Ishikawa (cell line): ENCODE measurements around the gene NDUFB10.

Source experiments
- CEBPB ChIP-seq: IDR thresholded peaks from 2 replicates; pipeline ENCODE4 v1.6.1; 2012
- CREB1 ChIP-seq: IDR thresholded peaks from 2 replicates; pipeline ENCODE4 v1.6.1; 2012; ENCODE audit warnings: low read depth
- EGR1 ChIP-seq: IDR thresholded peaks from 2 replicates; pipeline ENCODE4 v1.6.1; 2012
- EP300 ChIP-seq: IDR thresholded peaks from 2 replicates; pipeline ENCODE4 v1.6.1; 2012; ENCODE audit warnings: borderline replicate concordance
- FOXM1 ChIP-seq: IDR thresholded peaks from 2 replicates; pipeline ENCODE4 v1.6.1; 2012; ENCODE audit warnings: low read depth, borderline replicate concordance
- NFIC ChIP-seq: IDR thresholded peaks from 2 replicates; pipeline ENCODE4 v1.6.1; 2012
- RAD21 ChIP-seq: IDR thresholded peaks from 2 replicates; pipeline ENCODE4 v1.6.1; 2012; ENCODE audit warnings: low read depth
- TAF1 ChIP-seq: IDR thresholded peaks from 2 replicates; pipeline ENCODE4 v1.6.1; 2012; ENCODE audit warnings: low read depth, mild to moderate bottlenecking
- TCF12 ChIP-seq: IDR thresholded peaks from 2 replicates; pipeline ENCODE4 v1.6.1; 2012; ENCODE audit warnings: low read depth
- YY1 ChIP-seq: IDR thresholded peaks from 2 replicates; pipeline ENCODE4 v1.6.1; 2012; ENCODE audit warnings: low read depth
- ZBTB7A ChIP-seq: IDR thresholded peaks from 2 replicates; pipeline ENCODE4 v1.6.1; 2012; ENCODE audit warnings: low read depth
- TF ChIP-seq, protein P1 (sequence below): IDR thresholded peaks from 2 replicates; pipeline ENCODE4 v1.6.1; 2012
- TF ChIP-seq, protein P2 (sequence below): IDR thresholded peaks from 2 replicates; pipeline ENCODE4 v1.6.1; 2012
- TF ChIP-seq, protein P3 (sequence below): IDR thresholded peaks from 2 replicates; pipeline ENCODE4 v1.6.1; 2012; ENCODE audit warnings: low read depth, mild to moderate bottlenecking

NDUFB10 gene

DNA sequence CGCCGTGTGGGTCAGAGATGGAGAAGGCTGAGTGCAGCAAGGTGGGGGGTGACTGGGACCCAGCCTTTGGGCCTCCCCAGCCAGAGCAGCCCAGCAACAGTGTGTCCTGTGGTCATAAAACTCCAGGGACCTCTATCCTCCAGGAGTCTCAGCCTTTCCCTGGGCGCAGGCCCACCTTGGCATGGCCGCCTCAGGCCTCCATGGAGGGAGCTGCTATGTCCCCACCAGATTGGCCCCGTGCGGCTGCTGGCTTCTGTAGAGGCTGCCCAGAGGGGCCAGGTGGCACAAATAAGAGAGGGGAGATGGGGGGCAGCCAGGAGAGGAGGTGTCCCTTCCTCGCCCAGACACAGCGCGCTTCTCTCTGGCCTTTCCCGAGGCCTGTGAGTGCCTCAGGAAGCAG lies 27.9 kb downstream of the NDUFB10 start:
- TF ChIP-seq, protein P1, sequence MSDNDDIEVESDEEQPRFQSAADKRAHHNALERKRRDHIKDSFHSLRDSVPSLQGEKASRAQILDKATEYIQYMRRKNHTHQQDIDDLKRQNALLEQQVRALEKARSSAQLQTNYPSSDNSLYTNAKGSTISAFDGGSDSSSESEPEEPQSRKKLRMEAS: no peak
- no peak for TF ChIP-seq FOXM1
- no peak for TF ChIP-seq CEBPB
- TF ChIP-seq ZBTB7A: no peak

DNA sequence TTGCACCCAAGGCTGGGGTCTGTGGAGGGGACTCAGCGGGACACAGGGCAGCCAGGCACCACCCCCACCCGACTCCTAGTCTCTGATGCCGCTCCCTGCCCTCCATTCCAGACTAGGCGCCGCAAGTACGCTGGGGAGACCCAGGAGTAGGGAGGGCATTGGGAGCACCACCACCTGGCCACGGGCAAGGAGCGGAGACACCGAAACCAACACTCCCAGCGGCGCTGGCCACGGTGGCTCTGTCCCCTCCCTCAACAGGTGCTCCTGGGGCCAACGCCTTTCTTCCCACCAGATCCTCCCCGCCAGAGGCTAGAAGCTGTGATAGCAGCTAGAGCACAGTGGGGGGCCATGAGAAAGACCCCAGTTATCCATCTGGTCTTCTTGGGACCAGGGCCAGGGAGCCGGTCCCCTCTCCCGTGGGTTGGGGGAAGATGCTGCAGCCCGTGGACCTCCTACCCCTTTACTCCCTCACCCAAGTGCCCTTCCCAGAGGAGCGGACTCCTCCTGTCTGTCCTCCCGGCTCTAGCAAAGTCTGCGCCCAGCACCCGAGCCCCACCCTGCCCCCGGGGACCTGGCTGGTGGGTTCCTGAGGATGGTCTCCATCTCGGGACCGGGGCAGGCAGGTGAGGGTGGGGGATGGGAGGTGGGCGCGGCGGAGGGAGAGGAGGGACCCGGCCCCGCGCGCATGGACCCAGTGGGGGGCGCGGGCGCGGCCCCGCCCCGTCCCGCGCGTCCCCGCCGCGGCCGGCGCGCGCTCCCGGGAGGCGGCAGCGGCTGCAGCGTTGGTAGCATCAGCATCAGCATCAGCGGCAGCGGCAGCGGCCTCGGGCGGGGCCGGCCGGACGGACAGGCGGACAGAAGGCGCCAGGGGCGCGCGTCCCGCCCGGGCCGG lies 30.1 kb downstream of the NDUFB10 start, which contains the start of gene SYNGR3:
SYNGR3 (plus strand) TSS at position 762 of the 892 bp plus-strand sequence. CDS start 133 bp downstream, outside the sequence.
- TF ChIP-seq TAF1: no peak
- no peak for TF ChIP-seq FOXM1
- TF ChIP-seq YY1: no peak
- TF ChIP-seq, protein P2, sequence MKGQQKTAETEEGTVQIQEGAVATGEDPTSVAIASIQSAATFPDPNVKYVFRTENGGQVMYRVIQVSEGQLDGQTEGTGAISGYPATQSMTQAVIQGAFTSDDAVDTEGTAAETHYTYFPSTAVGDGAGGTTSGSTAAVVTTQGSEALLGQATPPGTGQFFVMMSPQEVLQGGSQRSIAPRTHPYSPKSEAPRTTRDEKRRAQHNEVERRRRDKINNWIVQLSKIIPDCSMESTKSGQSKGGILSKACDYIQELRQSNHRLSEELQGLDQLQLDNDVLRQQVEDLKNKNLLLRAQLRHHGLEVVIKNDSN: no peak
- no peak; the same call in 1 of the 2 replicates for TF ChIP-seq ZBTB7A
- TF ChIP-seq, protein P3, sequence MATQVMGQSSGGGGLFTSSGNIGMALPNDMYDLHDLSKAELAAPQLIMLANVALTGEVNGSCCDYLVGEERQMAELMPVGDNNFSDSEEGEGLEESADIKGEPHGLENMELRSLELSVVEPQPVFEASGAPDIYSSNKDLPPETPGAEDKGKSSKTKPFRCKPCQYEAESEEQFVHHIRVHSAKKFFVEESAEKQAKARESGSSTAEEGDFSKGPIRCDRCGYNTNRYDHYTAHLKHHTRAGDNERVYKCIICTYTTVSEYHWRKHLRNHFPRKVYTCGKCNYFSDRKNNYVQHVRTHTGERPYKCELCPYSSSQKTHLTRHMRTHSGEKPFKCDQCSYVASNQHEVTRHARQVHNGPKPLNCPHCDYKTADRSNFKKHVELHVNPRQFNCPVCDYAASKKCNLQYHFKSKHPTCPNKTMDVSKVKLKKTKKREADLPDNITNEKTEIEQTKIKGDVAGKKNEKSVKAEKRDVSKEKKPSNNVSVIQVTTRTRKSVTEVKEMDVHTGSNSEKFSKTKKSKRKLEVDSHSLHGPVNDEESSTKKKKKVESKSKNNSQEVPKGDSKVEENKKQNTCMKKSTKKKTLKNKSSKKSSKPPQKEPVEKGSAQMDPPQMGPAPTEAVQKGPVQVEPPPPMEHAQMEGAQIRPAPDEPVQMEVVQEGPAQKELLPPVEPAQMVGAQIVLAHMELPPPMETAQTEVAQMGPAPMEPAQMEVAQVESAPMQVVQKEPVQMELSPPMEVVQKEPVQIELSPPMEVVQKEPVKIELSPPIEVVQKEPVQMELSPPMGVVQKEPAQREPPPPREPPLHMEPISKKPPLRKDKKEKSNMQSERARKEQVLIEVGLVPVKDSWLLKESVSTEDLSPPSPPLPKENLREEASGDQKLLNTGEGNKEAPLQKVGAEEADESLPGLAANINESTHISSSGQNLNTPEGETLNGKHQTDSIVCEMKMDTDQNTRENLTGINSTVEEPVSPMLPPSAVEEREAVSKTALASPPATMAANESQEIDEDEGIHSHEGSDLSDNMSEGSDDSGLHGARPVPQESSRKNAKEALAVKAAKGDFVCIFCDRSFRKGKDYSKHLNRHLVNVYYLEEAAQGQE: no peak
- TF ChIP-seq EGR1: no peak
- TF ChIP-seq NFIC: no peak
- no peak for TF ChIP-seq RAD21
- TF ChIP-seq EP300: no peak
- TF ChIP-seq, protein P1: no peak
- TF ChIP-seq CREB1: no peak
- no peak for TF ChIP-seq TCF12
- no peak for TF ChIP-seq CEBPB

GRCh38 chr16:1990101-1990350 lies 30.7 kb downstream of the NDUFB10 start:
- TF ChIP-seq, protein P3: no peak
- TF ChIP-seq RAD21 (no peak), TAF1 (no peak), NFIC (no peak)

DNA sequence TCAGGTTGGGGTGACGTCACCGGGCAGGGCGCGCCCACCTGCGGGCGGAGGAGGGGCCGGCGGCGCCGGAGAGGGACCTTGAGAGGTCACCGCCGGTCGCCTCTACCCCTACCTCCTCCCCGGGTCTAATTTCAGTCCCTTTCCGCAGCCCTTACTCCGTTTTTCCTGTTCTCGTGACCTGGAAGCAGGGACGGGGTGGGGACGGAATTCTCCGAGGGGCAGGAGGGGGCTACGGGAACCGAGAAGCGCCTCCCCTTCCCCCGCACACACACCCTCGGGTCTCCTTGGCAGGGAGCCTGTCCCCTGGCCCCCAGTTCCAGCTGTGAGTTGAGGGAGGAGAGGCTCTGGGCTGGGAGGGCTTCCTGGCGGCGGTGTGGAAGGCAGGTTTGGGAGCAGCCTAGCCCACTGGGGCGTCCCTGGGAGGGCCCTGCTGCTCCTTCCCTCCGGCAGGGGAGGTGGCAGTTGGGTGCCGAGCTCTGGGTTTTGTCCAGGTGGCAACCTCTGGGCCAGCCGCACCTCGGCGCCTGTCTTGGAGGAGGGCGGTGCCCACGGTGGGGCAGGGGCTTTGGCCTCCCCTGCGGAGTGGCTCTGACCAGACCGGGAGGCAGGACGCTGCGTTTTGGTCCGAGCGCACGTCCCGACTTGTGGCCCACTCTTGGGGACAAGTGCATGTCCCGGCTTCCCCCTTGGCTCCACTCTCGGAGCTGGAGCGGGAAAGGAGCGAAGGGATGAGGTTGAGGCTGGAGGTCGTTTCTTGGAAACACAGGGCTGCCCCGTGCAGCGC lies 31.2 kb downstream of the NDUFB10 start:
- TF ChIP-seq ZBTB7A (peak; percentile 77; the same call in 1 of the 2 replicates), CREB1 (no peak), EP300 (no peak)

GRCh38 chr16:1991135-1991551 lies 31.8 kb downstream of the NDUFB10 start:
- TF ChIP-seq YY1 (no peak), EGR1 (no peak), FOXM1 (no peak), TCF12 (no peak), ZBTB7A (no peak), TAF1 (no peak)
- TF ChIP-seq, protein P3: no peak
- TF ChIP-seq, protein P2: no peak
